Cardiac muscle cell (in vitro differentiated cells and primary cell): ENCODE results near the gene RAB7A. TPM values are rescaled to one million over a fixed set of nuclear protein-coding genes. Genes with fewer than 3 reads are reported as not detected.
"Not testable (repeated sequence)": the region's sequence is repeated elsewhere in the genome, so short reads cannot be mapped to it uniquely, and the experiment has no call there.

ENCODE experiments used
- DNase-seq, 2 donors: peaks; one replicate each; pipeline versions ENCODE4 v3.0.0 to v3.0.0-alpha.2; 2010 to 2017; ENCODE audit warnings: low read depth in 1 of 2, low spot score in 1 of 2
- H3K27ac ChIP-seq: fragments of 200-600 bp; sonication (generic); 2 replicates; pipeline ENCODE4 v1.5.1; 2016
- H3K27me3 ChIP-seq: fragments of 200-600 bp; sonication (generic); 2 replicates; pipeline ENCODE4 v1.6.0; 2016; ENCODE audit warnings: control low read depth
- H3K36me3 ChIP-seq: fragments of 200-600 bp; sonication (generic); 2 replicates; pipeline ENCODE4 v1.5.1; 2016; ENCODE audit warnings: control low read depth
- H3K4me1 ChIP-seq: fragments of 200-600 bp; sonication (generic); 2 replicates; pipeline ENCODE4 v1.8.1; 2017; ENCODE audit warnings: low read depth, mild to moderate bottlenecking, mixed run types
- H3K4me3 ChIP-seq: fragments of 200-600 bp; sonication (generic); 2 replicates; pipeline ENCODE4 v1.5.1; 2016; ENCODE audit warnings: mild to moderate bottlenecking
- H3K9me3 ChIP-seq: fragments of 200-600 bp; sonication (generic); 2 replicates; pipeline ENCODE4 v1.5.1; 2017; ENCODE audit warnings: low read depth, mild to moderate bottlenecking, control low read depth
- CTCF ChIP-seq: IDR thresholded peaks from 2 replicates; pipeline ENCODE4 v1.5.1; 2012; ENCODE audit warnings: low read depth, mild to moderate bottlenecking, low read length
- polyA plus RNA-seq: library from polyadenylated mRNA; unstranded; fragments of >200 nt; fragmentation: Nextera tagmentation; extraction: Ambion mirVana; gene quantifications from 2 replicates; pipeline ENCODE4 v1.2.1, GENCODE V29; 2016
- total RNA-seq: library from RNA; depleted of rRNA; stranded (reverse); fragments of >200 nt; gene quantifications from 2 replicates; pipeline ENCODE4 v1.2.3, GENCODE V29; 2016

The RAB7A gene
- total and polyA plus RNA-seq, 2 experiments from 2014 or later, result 62.3 to 189 TPM

- Histone ChIP-seq H3K36me3 (no peaks in the 10 kb centered on the region), H3K9me3 (no peaks in the 10 kb centered on the region), H3K27ac (no peak overlapping the region), H3K4me3 (no peak overlapping the region), H3K4me1 (peaks cover 15% of the 10 kb centered on the region), H3K27me3 (no peaks in the 10 kb centered on the region)
- no peak for DNase-seq
- TF ChIP-seq CTCF, result no peak
Measured at GRCh38 chr3:128825117-128825725, 99.2 kb downstream of the RAB7A start.

GRCh38 chr3:128829087-128829486 lies 103.1 kb downstream of the RAB7A start:
- peak overlapping the region; percentile 84 for H3K27ac ChIP-seq
- peak in 1 of 2 donors; percentile 31 for DNase-seq
- H3K9me3 ChIP-seq, H3K4me3 ChIP-seq, H3K36me3 ChIP-seq, H3K27me3 ChIP-seq: not testable (repeated sequence)
- H3K4me1 ChIP-seq, result peaks cover 20% of the 10 kb centered on the region

- not testable (repeated sequence) for H3K27me3 ChIP-seq, DNase-seq, H3K4me3 ChIP-seq, H3K9me3 ChIP-seq, H3K36me3 ChIP-seq
- peak overlapping the region; percentile 84 for H3K27ac ChIP-seq
- peaks cover 20% of the 10 kb centered on the region for H3K4me1 ChIP-seq
Measured at GRCh38 chr3:128829925-128830625, 104.1 kb downstream of the RAB7A start.

GRCh38 chr3:128830762-128831161 lies 104.8 kb downstream of the RAB7A start:
- H3K4me1 ChIP-seq, result peaks cover 20% of the 10 kb centered on the region
- not testable (repeated sequence) for H3K27me3 ChIP-seq, H3K4me3 ChIP-seq, H3K36me3 ChIP-seq, H3K9me3 ChIP-seq, DNase-seq
- H3K27ac ChIP-seq, result peak overlapping the region; percentile 84

- not testable (repeated sequence) for H3K27me3 ChIP-seq, DNase-seq, H3K36me3 ChIP-seq, H3K27ac ChIP-seq, H3K4me3 ChIP-seq, H3K9me3 ChIP-seq
- H3K4me1 ChIP-seq, result peaks cover 35% of the 10 kb centered on the region
Measured at GRCh38 chr3:128832979-128833378, 107.0 kb downstream of the RAB7A start.

- Histone ChIP-seq H3K9me3 (no peaks in the 10 kb centered on the region), H3K36me3 (no peaks in the 10 kb centered on the region), H3K4me3 (no peak overlapping the region), H3K4me1 (peaks cover 33% of the 10 kb centered on the region), H3K27me3 (no peaks in the 10 kb centered on the region), H3K27ac (no peak overlapping the region)
- no peak for TF ChIP-seq CTCF
- DNase-seq, result no peak
Measured at GRCh38 chr3:128835096-128835495, 109.1 kb downstream of the RAB7A start.

- no peaks in the 10 kb centered on the region for H3K36me3 ChIP-seq
- no peak overlapping the region for H3K4me3 ChIP-seq
- no peaks in the 10 kb centered on the region for H3K9me3 ChIP-seq
- TF ChIP-seq CTCF, result no peak
- no peaks in the 10 kb centered on the region for H3K27me3 ChIP-seq
- H3K4me1 ChIP-seq, result peaks cover 31% of the 10 kb centered on the region
- no peak for DNase-seq
- no peak overlapping the region for H3K27ac ChIP-seq
Measured at GRCh38 chr3:128841926-128842920, 116.2 kb downstream of the RAB7A start.
